Measurements from ENCODE around the gene TANC2.

TANC2 gene

DNA sequence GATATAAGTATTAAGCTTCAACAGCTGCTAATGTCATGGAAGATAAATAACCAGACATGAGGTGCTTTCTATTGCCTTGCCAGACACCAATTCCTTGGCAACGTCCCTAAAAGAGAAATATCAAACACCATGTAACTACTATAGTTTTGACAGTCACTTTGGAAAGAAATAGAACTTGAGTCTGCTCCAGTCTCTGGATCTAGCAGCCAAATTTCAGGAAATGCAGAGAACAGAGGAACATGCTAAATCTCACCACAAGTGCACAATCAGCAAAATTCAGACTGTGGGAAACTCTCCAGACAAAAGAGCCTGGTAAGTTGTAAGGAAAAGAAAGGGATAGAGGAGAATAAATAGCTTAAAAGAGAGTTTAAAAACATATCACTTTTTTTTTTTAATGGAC lies 28.4 kb upstream of the TANC2 start:
- TF ChIP-seq, protein P1, sequence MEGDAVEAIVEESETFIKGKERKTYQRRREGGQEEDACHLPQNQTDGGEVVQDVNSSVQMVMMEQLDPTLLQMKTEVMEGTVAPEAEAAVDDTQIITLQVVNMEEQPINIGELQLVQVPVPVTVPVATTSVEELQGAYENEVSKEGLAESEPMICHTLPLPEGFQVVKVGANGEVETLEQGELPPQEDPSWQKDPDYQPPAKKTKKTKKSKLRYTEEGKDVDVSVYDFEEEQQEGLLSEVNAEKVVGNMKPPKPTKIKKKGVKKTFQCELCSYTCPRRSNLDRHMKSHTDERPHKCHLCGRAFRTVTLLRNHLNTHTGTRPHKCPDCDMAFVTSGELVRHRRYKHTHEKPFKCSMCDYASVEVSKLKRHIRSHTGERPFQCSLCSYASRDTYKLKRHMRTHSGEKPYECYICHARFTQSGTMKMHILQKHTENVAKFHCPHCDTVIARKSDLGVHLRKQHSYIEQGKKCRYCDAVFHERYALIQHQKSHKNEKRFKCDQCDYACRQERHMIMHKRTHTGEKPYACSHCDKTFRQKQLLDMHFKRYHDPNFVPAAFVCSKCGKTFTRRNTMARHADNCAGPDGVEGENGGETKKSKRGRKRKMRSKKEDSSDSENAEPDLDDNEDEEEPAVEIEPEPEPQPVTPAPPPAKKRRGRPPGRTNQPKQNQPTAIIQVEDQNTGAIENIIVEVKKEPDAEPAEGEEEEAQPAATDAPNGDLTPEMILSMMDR (IDR thresholded peaks at IDR 0.05; ENCODE audit: borderline replicate concordance, insufficient read depth, low read depth, low read length), result no peak
- H3K4me3 ChIP-seq (ENCODE audit: low read depth, low read length), result no peak overlapping the region

DNA sequence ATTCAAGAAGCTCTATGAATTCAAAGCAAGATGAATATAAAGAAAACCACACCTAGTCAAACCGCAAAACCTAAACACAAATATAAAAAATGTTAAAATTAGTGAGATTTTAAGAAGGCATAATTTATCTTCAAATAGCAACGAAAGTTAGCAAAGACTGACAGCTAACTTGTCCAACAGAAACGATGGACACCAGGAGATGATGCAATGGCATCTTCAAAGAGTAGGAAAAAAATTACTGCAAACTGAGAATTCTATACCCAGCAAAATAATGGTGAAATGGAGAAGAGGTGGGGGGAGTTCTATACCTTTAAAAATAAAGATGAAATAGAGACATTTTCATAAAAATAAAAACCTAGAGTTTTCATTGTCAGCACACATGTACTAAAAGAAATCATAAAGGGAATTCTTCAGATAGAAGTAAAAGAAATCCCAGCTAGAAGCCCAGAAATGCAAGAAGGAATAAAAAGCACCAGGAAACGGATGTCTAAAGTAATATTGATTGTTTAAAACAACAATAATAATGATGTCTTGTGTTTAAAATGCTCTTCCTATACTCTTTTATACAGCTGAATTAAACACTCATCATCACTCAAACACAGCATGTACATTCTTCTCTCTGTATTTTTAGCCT lies 24.6 kb upstream of the TANC2 start:
- TF ChIP-seq, protein P1 (IDR thresholded peaks at IDR 0.05; ENCODE audit: borderline replicate concordance, insufficient read depth, low read depth, low read length), result no peak
- H3K4me3 ChIP-seq (ENCODE audit: low read depth, low read length), result no peak overlapping the region

DNA sequence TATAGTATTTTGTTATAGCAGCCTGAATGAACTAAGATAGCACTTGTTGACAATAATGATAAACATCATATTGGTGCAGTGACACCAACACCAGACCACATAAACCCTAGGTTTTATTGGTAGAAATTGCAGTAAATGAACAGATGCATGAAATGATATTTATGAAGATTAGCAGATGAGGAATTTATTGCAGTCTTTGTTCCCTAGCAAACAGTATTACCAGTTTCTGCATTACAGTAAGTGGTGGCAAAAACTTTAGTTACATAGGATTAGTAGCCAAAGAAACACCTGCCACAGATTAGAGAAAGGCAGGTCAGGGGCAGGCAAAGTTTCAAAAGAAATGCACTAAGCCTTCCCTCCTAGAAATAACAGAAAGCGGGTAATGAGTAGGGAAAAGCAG lies 17.7 kb upstream of the TANC2 start:
- no peak overlapping the region for H3K4me3 ChIP-seq (ENCODE audit: low read depth, low read length)
- TF ChIP-seq, protein P1 (IDR thresholded peaks at IDR 0.05; ENCODE audit: borderline replicate concordance, insufficient read depth, low read depth, low read length), result no peak

DNA sequence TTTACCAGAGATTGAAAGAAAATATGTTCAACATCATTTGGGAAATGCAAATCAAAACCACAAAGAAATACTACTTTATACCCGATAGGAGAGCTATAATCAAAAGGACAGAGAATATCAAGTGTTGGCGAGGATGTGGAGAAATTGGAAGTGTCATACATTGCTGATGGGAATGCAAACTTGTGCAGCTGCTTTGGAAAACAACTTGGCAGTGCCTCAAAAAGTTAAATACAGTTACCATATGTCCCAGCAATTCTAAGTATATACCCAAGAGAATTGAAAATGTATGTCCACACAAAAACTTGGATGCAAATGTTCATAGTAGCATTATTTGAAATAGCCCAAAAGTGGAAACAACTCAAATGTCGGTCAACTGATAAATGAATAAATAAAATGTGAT lies 17.0 kb upstream of the TANC2 start:
- H3K4me3 ChIP-seq (ENCODE audit: low read depth, low read length), result no peak overlapping the region
- TF ChIP-seq, protein P1 (IDR thresholded peaks at IDR 0.05; ENCODE audit: borderline replicate concordance, insufficient read depth, low read depth, low read length), result no peak

DNA sequence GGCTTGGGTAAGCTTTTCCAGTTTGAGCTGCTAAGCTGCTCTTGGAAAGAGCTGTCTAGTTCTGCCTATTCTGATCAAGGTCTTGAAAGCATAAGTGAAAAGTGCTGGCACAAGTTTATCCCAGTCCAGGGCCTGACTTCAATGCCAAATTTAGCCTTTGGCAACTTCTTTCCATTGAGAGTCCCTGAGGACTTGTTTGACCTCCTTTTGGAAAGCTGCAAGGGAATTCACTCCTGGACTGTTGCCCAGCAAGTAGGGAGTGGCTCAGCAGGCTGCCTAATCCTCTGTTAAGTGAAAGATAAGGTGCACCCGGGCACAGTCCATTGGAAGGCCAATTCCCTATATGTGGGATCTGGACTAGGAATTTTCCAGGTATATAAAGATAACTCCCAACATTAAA lies 16.0 kb upstream of the TANC2 start:
- no peak overlapping the region for H3K4me3 ChIP-seq (ENCODE audit: low read depth, low read length)
- TF ChIP-seq, protein P1 (IDR thresholded peaks at IDR 0.05; ENCODE audit: borderline replicate concordance, insufficient read depth, low read depth, low read length), result no peak

DNA sequence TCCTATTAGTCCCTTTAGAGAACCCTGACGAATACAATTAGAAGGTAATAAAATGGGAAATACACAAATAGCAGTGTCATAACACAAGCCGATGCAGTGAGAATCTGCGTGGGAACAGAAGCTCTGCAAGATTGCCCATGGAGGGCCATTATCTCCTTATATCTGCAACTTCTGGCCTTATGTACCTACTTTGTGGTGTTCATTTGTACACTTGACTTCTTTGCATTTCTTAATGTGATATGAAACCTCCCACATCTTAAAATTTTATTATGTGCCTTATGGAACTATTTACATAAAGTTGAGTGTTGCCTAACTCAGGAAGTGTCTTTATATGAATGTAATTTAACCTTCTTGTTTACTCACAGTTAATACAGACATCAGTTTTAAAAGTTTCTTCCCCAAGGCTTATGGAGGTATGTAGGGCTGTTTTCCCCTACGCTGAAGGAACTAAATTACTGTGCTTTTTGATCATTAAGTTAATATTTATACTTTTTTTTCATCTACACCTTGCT lies 10.1 kb upstream of the TANC2 start:
- no peak overlapping the region for H3K4me3 ChIP-seq (ENCODE audit: low read depth, low read length)
- TF ChIP-seq, protein P1 (IDR thresholded peaks at IDR 0.05; ENCODE audit: borderline replicate concordance, insufficient read depth, low read depth, low read length), result no peak

DNA sequence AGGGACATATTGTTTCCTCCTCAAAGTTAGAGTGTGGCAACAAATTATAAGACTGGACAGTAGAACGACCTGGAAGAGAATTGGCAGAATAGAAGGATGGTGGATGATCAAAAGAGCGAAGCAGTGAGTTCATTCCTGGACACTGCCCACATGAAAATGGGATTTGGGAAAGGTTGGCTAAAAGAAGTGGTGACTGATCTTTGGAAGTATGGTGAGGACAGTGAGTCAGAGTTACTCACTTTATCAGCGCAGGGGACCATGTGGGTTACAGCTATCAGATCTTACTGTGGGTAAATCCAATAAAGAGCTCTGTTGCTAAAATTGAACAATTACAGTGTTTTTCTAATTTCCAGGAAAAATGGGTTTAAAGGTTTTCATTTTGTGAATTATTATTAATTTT lies 2.7 kb upstream of the TANC2 start:
- TF ChIP-seq, protein P1 (IDR thresholded peaks at IDR 0.05; ENCODE audit: borderline replicate concordance, insufficient read depth, low read depth, low read length), result no peak
- H3K4me3 ChIP-seq (ENCODE audit: low read depth, low read length), result no peak overlapping the region
